Activated CD8-positive, alpha-beta memory T cell treated with anti-CD3 and anti-CD28 coated beads for 48 hours (primary cell): ENCODE measurements around the gene ENTPD7.
A peak's percentile ranks its signal among the peaks of the same experiment; 100 is the strongest.
"Not testable (repeated sequence)": the region's sequence is repeated elsewhere in the genome, so short reads cannot be mapped to it uniquely, and the experiment has no call there.

Experiments used
- DNase-seq, 3 experiments: peaks; one replicate each; pipeline ENCODE4 v3.0.0-alpha.2; 2020; ENCODE audit warnings: low read depth in 2 of 3, low spot score in 2 of 3

The ENTPD7 gene, protein sequence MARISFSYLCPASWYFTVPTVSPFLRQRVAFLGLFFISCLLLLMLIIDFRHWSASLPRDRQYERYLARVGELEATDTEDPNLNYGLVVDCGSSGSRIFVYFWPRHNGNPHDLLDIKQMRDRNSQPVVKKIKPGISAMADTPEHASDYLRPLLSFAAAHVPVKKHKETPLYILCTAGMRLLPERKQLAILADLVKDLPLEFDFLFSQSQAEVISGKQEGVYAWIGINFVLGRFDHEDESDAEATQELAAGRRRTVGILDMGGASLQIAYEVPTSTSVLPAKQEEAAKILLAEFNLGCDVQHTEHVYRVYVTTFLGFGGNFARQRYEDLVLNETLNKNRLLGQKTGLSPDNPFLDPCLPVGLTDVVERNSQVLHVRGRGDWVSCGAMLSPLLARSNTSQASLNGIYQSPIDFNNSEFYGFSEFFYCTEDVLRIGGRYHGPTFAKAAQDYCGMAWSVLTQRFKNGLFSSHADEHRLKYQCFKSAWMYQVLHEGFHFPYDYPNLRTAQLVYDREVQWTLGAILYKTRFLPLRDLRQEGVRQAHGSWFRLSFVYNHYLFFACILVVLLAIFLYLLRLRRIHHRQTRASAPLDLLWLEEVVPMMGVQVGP

DNA sequence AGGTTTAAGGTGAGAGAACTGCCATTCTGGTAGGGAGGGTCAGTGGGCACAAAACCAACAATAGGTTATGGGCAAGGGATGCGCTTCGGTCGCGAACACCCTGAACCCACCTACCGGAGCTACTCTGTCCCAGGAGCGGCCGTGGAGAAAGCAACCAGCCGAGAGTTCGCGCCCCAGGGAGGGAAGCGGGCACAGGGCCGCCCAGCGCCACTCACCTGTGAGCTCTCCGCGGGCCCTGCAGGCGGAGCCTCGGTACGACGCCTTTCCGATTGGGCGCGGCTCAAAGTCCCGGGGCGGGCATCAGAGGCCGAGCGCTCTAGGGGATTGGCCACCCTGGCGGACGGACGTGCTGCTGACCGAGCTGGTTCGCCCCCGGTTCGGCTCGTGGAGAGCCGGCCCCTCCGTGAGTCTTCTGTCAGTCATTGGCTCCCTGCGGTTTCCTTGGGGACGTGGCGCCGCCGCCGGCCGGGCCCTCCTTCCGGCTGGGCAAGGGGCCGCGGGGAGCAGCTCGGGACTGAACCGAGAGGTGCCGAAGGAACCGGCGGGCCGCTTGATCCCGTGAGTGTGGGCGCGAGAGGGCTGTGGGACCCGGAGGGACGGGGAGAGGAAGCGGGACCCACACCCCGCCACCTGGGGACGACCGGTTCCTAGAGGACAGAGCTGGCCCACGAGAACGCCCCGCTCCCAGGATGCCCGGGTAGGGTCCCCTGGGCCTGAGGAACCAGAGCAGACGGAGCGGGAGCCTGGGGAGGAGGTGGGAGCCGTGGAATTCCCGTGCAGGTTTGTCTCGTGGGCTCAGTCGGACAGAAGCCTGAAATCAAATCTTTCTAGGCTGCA is at the start of gene ENTPD7:
TSS of gene ENTPD7 (plus strand) at position 479 of the 837 bp plus-strand sequence. CDS start 448 bp downstream, outside the sequence.
- DNase-seq: peak; percentile 67 to 88 (median 85)

DNA sequence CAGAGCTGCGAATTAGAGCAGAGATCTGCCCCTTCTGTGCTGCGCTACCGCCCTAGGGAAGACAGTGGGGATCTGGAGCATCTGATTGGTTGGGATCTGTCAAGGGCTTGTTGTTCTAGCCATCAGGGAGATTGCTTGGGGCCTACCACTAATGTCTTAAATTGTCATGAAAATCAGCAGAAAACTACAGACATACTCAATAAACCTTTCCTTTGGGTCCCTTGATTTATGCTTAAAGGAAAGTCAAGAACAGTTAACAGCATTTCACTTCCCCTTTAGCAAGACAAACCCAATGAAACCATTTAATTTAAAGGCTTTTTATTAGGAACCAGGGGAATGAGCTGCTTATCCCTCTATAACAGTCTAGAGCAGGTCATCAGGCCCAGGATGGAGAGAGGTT is 49.1 kb upstream of the ENTPD7 start:
- no peak for DNase-seq

DNA sequence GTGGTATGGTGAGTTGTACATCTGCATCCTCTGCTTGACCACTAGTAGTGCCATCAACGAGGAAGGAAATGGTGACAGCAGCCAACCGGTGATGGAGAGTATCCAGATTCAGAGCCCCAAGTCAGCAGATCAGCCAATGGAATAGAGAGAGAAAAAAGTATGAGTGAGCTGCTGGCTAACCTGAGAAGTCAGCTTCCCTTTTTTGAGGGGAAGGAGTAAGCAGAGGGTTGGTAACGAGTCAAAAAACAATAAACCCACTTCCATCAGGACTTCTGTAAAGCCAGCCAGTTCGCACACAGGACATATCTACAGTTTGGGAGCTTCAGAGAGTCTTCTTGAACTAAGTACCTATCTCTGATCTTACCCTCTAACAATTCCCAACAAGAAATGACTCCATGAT is 48.0 kb upstream of the ENTPD7 start:
- no peak for DNase-seq

DNA sequence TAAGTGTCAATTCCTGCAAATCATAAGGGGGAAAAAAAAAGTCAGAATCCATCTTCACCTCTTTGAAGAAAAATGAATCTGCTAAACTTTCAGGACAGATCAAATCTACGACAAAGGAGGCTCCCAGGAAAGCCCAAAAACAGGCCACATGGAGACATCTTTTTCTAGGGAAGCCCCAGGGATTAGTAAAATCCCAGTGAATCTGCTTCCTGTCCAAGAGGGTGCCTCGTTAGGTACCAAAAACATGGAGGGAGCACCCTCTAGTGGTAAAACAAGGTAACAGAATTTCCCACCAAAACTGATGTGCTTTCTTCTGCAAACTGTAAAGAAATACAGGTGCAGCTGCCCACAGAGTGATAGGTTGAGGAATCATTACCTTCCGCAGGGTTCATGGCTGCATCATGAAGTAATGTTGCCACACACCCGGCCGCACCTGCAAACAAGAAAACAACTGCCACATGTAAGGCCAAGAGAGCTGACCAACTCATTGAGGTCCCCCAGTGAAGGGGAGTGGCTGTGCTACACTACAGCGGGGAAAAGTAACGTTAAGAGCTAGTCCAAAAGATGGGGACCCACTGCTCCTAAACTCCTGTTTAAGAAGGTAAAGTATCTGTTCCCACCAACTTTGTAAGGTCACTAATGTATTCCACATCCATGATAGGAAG is 47.0 kb upstream of the ENTPD7 start:
- no peak for DNase-seq

DNA sequence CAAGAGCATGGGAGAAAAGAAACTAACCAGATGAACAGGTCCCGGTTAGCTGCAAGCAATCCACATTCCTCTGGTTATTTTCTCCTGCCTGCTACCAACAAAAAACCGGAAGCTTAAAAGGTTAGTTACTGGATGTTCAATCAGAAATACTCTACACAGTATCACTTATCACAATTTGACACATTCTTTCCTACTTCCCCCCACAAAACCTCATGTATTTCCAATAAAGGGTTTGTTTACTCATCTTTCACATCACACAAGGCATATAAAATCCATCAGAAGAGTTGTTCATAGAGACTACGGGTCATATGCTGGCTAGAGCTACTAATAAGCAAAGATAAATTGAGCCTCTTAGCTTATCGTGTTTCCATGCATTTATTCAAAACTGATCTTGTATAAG is 43.9 kb upstream of the ENTPD7 start:
- no peak for DNase-seq

DNA sequence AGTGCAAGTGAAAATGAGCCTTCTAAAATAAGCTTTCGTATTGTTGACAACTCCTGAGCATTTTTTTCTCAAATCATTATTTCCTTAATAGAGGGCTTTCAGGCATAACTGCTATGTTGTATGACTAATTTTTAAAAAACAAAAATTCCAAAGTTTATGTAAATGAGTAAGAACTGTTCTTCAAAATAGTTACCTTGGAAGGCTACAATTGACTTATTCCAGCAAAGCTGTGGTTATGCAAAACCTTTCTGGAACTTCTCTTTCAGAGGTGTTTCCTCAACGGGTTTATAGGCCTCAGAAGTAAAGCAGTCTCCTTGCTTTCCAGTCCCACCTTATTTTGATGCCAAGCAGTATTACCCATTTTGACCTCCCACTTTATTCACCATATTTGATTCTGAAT is 41.6 kb upstream of the ENTPD7 start:
- DNase-seq: no peak

DNA sequence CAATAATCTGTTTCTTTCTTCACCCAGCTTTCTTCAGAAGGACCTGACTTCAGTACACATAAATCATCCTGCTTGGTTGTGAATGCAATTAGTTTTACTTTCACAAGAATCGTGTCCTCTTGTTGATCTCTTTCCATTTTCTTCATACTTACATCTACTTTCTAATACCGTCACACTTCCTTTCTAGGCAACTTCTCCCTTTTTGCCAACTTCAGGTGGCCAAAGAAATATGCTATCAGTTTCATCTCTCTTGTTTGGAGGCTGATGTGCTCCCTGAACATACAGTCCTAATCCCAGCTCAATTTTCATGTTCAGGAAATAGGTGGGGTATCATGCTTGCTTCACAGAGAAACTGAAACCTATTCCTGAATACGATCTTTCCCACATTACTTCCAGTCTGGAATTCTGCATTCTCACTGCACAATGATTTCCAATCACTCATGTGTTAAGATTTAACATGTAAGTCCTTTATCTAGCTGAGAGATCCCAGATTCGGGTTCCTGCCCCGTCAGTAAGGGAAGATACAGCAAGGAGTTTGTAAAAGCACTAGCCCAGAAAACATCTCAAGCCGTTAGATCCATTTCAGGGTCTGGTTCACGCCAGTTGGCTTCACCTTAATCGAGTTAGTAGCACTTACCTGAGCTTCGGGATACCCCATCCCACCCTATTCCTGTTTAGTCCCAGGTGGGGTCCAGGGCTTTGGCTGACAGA is 40.1 kb upstream of the ENTPD7 start:
- DNase-seq: no peak

DNA sequence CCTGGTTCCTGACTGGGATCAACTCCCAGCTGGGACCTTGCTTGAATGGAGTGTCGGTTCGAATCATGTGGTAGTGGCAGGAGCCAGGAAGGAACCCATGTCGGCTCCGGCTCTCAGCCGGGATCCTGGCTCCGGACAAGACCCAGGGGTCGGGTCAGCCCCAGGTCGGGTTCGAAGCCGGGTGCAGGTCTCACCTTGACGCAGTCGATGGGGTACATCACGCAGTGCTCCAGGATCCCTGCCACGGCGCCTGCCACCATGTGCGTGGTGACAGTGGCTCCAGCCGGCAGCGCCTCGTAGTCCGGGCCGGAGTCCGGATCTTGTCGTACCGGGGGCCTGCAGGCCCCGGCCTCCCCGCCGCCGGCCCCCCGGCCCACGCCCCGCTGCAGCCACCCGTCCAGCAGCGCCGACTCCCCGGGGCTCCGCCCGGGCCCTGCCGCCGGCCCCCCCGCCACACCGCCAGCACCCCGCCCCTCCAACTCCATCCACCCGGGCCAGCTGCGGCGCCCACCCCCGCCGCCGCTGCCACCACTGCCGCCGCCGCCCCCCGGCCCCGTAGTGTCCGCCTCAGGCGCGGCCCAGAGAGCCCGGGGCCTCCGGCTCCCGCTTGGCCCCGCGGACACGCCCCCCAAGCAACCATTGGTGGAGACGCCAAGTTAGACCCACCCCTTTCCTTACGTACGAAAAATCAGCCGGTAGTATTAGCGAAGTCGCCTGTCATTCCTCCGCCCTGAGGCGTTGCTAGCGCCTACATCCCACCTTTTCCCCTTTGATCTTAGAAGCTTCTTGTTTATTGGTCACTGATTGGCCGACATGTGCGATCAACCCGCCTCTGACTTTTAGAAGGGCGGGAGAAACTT is 39.2 kb upstream of the ENTPD7 start, which contains the start of gene SLC25A28:
TSS of gene SLC25A28 (minus strand) at position 589 of the 860 bp plus-strand sequence. CDS start at position 485, 104 bp downstream.
- peak in 2 of 3 experiments; percentile 64 to 85 for DNase-seq

DNA sequence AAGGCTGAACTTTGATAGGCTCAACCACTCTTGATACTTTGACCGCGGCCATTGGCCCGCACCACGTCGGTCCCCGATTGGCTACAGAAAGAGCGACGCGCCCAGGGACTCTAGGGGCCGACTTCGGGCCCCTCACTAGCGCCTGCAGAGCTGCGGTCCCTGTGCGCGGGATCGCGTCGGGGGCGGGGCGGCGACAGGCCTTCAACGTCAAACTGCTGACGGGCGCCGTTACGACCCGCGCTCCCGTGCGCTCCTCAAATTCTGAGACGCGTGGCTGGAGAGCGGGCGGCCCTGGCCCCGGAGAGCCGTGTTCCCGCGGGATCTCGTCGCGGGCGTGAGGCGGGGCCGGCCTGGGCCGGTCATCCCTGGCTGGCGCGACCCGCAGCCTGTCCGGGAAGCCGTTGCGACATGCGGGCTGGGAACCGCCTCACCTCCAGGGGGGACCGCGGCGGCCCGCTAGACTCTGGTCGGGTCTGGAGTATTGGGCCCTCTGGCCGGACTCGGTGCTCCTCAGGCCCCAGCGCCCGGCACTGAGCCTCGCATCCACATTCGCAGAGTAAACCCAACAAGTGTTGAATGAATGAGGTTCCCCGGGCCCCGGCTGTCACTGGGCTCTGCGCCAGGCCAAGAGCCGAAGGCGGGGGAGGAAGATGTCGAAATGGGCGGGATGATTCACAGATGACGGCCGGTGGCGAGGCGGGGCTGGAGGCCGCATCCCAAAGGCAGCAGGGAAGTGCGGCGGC is 38.4 kb upstream of the ENTPD7 start:
- DNase-seq: peak; percentile 60 to 74 (median 64)

DNA sequence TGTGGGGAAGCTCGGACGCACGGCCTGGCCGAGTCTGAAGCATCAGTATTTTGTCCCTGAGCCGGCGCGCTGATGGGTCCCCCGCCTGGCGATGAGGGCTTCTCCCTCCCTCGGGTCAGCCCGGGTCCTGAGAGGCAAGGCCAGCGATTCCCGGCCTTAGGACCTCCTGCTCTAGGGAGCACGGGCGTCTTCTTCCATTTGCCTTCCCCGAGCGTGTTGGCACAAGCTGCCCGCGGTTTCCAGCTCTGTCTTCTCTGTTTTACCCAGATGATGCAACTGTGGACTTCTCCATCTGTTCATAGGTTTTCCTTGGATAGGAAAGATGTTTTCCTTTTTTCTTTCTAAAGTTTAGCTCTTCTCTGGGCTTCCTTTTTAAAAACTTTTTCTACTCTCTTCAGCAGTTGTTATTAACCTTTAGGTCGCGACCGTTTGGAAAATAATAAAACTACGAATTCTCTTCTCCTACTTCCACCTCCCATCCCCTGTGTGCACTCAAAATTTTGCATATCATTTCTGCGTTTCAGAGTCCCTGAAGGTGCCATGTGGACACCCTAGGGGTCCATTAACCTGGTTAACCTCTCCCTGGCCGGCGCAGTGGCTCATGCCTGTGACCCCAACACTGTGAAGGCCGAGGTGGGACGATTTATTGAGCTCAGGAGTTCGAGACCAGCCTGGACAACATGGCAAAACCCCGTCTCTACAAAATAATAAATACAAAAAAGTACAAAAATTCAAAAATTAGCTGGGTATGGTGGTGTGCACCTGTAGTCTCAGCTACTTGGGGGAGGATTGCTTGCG is 37.7 kb upstream of the ENTPD7 start:
- DNase-seq: peak in 1 of 3 experiments; percentile 10

DNA sequence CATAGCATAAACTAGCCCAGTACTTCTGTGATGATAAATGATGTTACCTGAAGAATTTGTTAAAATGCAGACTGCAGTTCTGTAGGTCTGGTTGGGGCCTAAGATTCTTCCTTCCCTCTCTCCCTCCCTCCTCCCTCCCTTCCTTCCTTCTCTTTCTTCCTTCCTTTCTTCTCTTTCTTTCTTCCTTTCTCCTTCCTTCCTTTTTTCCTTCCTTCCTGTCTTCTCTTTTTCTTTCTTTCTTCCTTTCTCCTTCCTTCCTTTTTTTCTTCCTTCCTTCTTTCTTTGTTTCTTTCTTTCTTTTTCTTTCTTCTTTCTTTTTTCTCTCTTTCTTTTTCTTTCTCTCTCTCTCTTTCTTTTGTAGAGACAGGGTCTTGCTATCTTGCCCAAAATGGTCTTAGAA is 35.4 kb upstream of the ENTPD7 start:
- DNase-seq: no peak

DNA sequence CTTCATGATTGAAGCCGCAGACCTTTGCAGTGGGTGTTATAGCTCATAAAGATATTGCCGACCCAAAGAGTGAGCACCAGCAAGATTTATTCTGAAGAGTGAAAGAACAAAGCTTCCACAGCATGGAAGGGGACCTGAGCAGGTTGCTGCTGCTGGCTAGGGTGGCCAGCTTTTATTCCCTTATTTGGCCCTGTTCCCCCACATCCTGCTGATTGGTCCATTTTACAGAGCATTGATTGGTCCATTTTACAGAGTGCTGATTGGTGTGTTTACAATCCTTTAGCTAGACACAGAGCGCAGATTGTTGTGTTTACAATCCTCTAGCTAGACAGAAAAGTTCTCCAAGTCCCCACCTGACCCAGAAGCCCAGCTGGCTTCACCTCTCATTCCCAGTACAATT is 34.2 kb upstream of the ENTPD7 start:
- DNase-seq: not testable (repeated sequence)

DNA sequence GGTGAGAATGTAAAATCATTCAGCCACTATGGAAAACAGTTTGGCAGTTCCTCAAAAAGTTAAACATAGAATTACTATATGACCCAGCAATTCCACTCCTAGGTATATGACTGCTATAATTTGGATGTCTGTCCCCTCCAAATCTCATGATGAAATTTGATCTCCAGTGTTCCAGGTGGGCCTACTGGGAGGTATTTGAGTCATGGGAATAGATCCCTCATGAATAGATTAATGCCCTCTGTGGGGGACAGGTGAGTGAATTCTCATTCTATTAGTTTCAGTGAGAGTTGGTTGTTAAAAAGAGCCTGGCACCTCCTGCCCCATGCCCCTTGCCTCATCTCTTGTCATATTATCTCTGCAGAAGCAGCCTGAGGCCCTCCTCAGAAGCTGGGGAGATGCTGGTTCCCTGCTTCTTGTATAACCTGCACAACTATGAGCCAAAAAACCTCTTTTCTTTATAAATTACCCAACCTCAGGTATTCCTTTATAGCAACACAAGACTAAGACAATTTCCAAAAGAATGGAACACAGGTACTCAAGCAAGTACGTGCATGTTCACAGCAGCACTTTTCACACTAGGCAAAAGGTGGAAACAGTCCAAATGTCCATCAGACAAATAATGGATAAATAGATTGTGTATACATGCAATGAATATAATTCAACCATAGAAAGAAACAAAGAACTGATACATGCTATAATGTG is 30.2 kb upstream of the ENTPD7 start:
- DNase-seq: no peak

DNA sequence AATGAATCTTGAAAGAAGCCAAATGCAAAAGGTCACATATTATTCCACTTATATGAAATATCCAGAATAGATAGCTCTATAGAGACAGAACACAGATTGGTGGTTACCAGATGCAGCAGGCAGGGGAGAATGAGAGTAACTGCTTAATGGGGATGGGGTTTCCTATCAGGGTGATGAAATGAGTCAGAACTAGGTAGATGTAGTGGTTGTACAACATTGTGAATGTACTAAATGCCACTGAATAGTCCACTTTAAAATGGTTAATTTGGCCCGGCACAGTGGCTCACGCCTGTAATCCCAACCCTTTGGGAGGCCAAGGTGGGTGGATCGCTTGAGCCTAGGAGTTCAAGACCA is 29.7 kb upstream of the ENTPD7 start:
- DNase-seq: no peak

DNA sequence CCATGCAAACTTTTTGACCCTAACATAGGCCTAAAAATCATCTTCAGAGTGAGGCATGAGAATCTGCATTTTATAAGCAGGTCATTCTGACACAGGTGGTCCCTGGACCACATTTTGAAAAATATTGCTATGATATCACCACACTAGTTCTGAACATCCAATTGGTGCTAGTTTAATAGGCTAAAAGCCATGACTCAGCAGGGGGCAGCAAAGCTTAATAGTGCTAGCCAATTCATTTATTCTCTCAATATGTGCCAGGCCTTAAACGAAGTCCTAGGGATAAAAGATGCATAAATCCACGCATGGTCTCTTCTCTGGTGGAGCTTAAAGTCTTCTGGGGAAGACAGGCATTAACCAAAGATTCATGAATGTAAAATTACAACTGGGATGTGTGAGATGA is 28.9 kb upstream of the ENTPD7 start:
- DNase-seq: no peak

DNA sequence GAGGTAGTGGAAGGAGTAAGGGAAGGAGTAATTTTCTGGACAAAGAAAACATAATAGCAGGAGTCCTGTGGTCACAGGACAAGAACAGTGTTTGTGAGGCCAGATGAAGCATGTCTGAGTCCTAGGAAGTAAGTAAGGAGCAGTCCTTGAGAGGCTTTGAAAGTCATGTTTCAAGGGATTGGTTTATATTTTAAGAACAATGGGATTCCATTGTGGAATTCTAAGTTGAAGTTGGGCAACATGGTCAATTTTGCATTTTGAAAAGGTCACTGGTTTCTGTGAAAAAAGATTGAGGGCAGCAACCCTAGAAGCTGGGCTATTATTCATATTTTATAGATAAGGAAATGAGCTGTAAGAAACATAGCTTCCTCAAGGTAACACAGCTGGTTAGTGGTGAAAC is 28.3 kb upstream of the ENTPD7 start:
- no peak for DNase-seq

DNA sequence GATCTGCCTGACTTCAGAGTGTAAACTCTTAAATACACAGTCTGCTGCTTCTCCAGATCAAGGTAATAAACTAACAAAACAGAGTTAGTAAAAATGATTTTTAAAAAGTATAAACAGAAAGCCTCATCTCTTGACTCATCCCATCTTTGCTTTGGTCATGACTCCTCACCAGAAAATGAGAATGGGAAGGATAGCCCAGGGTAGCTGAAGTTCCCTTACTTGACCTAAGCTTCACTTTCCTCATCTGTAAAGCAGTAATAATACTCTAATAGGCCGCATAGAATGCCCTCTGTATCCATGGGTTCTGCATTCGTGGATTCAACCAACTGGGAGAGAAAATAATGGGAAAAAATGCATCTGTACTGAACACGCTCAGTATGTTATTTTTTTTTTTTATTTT is 27.8 kb upstream of the ENTPD7 start:
- DNase-seq: no peak

DNA sequence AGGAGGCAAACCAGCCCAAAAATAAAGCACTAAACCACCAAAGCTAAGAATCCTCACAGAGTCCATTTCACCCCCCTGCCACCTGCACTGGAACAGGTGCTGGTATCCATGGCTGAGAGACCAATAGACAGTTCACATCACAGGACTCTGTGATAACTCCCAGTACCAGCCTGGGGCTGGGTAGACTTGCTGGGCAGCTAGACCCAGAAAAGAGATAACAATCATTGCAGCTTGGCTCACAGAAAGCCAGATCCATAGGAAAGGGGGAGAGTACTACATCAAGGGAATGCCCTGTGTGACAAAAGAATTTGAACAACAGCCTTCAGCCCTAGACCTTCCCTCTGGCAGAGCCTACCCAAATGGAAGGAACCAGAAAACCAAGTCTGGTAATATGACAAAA is 25.5 kb upstream of the ENTPD7 start:
- DNase-seq: no peak
